GM20431 (cell line): ENCODE results near the gene ITGB8.
"Not testable (repeated sequence)": the region's sequence is repeated elsewhere in the genome, so short reads cannot be mapped to it uniquely, and the experiment has no call there.

Experiments used
- in situ Hi-C: fragments of 300-500 bp; cut with MseI, MboI; formaldehyde crosslinking; loops from one replicate; pipeline ENCODE4 v1.15.0; 2020; ENCODE audit warnings: low sequenced_read_pairs; ENCODE audit not compliant: unreplicated experiment

Gene ITGB8

GRCh38 chr7:20358106-20358505 lies 27.4 kb downstream of the ITGB8 start:
- in situ Hi-C loops, result no loop called here

- in situ Hi-C loops, result no loop called here
Observed at GRCh38 chr7:20358762-20359282, 28.1 kb downstream of the ITGB8 start.

- in situ Hi-C loops, result no loop called here
Observed at GRCh38 chr7:20359341-20359963, 28.8 kb downstream of the ITGB8 start.

- in situ Hi-C loops, result no loop called here
Observed at GRCh38 chr7:20362574-20363253, 32.0 kb downstream of the ITGB8 start.

- in situ Hi-C loops, result no loop called here
Observed at GRCh38 chr7:20364571-20365196, 34.0 kb downstream of the ITGB8 start.

- in situ Hi-C loops, result no loop called here
Observed at GRCh38 chr7:20365486-20365885, 34.8 kb downstream of the ITGB8 start.

GRCh38 chr7:20374399-20374798 lies 43.7 kb downstream of the ITGB8 start:
- in situ Hi-C loops, result no loop called here

- in situ Hi-C loops, result no loop called here
Observed at GRCh38 chr7:20376796-20377195, 46.1 kb downstream of the ITGB8 start.

GRCh38 chr7:20381406-20382034 lies 50.8 kb downstream of the ITGB8 start:
- in situ Hi-C loops, result no loop called here

- in situ Hi-C loops, result no loop called here
Observed at GRCh38 chr7:20383351-20383750, 52.7 kb downstream of the ITGB8 start.

- in situ Hi-C loops, result no loop called here
Observed at GRCh38 chr7:20385126-20385525, 54.4 kb downstream of the ITGB8 start.

GRCh38 chr7:20388084-20388483 lies 57.4 kb downstream of the ITGB8 start:
- in situ Hi-C loops, result no loop called here

- in situ Hi-C loops, result not testable (repeated sequence)
Observed at GRCh38 chr7:20389192-20389591, 58.5 kb downstream of the ITGB8 start.

GRCh38 chr7:20393021-20393610 lies 62.4 kb downstream of the ITGB8 start:
- in situ Hi-C loops, result no loop called here

- in situ Hi-C loops, result no loop called here
Observed at GRCh38 chr7:20393616-20394015, 62.9 kb downstream of the ITGB8 start.

GRCh38 chr7:20394284-20394683 lies 63.6 kb downstream of the ITGB8 start:
- in situ Hi-C loops, result no loop called here

GRCh38 chr7:20395104-20395503 lies 64.4 kb downstream of the ITGB8 start:
- in situ Hi-C loops, result no loop called here

- in situ Hi-C loops, result no loop called here
Observed at GRCh38 chr7:20395511-20395910, 64.8 kb downstream of the ITGB8 start.

GRCh38 chr7:20399521-20399920 lies 68.8 kb downstream of the ITGB8 start:
- in situ Hi-C loops, result no loop called here
